HEK293T (cell line): Measurements from ENCODE around the gene TTC32.

Source experiments
- CTCF ChIA-PET: fragments of 350-600 bp; formaldehyde crosslinking; extraction: SDS; loops from one replicate; lab custom pipeline; 2021; ENCODE audit warnings: antibody characterized with exemption, inconsistent platforms; lab: Yijun Ruan, JAX
- POLR2A ChIA-PET: fragments of 350-600 bp; formaldehyde crosslinking; extraction: SDS; loops from one replicate; lab custom pipeline; 2020; ENCODE audit warnings: antibody characterized with exemption, inconsistent platforms; lab: Yijun Ruan, JAX
- DNase-seq: peaks from one replicate; pipeline ENCODE4 v3.0.0; 2012; ENCODE audit warnings: mixed read lengths; ENCODE audit errors: extremely low spot score
- ARNT ChIP-seq: fragments of 450-650 bp; IDR thresholded peaks from 2 replicates; pipeline ENCODE4 v1.6.1; 2017; ENCODE audit warnings: mild to moderate bottlenecking
- BHLHE40 ChIP-seq: fragments of 450-650 bp; IDR thresholded peaks from 2 replicates; pipeline ENCODE4 v1.6.1; 2016; ENCODE audit warnings: mild to moderate bottlenecking, moderate library complexity, borderline replicate concordance
- CTBP1 ChIP-seq: fragments of 450-650 bp; IDR thresholded peaks from 2 replicates; pipeline ENCODE4 v1.6.1; 2016; ENCODE audit warnings: borderline replicate concordance
- ELF4 ChIP-seq: fragments of 450-650 bp; IDR thresholded peaks from 2 replicates; pipeline ENCODE4 v1.6.1; 2017; ENCODE audit warnings: antibody characterized with exemption
- FOXA1 ChIP-seq: fragments of 450-650 bp; IDR thresholded peaks from 2 replicates; pipeline ENCODE4 v1.6.1; 2016; ENCODE audit warnings: mild to moderate bottlenecking
- FOXK2 ChIP-seq: fragments of 450-650 bp; IDR thresholded peaks from 2 replicates; pipeline ENCODE4 v1.6.1; 2016; ENCODE audit warnings: mild to moderate bottlenecking
- FOXM1 ChIP-seq: fragments of 450-650 bp; IDR thresholded peaks from 2 replicates; pipeline ENCODE4 v1.6.1; 2017; ENCODE audit warnings: mild to moderate bottlenecking, borderline replicate concordance
- HDGF ChIP-seq: fragments of 450-650 bp; IDR thresholded peaks from 2 replicates; pipeline ENCODE4 v1.6.1; 2017; ENCODE audit warnings: antibody characterized with exemption, borderline replicate concordance
- L3MBTL2 ChIP-seq: fragments of 450-650 bp; conservative IDR thresholded peaks from 2 replicates; pipeline ENCODE4 v1.6.1; 2016; ENCODE audit warnings: mild to moderate bottlenecking
- LEF1 ChIP-seq: fragments of 450-650 bp; IDR thresholded peaks from 2 replicates; pipeline ENCODE4 v1.6.1; 2017; ENCODE audit warnings: mild to moderate bottlenecking, borderline replicate concordance
- NFRKB ChIP-seq: fragments of 450-650 bp; IDR thresholded peaks from 2 replicates; pipeline ENCODE4 v1.6.1; 2016; ENCODE audit warnings: mild to moderate bottlenecking, moderate library complexity
- PKNOX1 ChIP-seq: fragments of 450-650 bp; IDR thresholded peaks from 2 replicates; pipeline ENCODE4 v1.6.1; 2016
- SP1 ChIP-seq: fragments of 450-650 bp; IDR thresholded peaks from 2 replicates; pipeline ENCODE4 v1.6.1; 2017
- SUZ12 ChIP-seq: fragments of 450-650 bp; IDR thresholded peaks from 2 replicates; pipeline ENCODE4 v1.6.1; 2016; ENCODE audit warnings: mild to moderate bottlenecking
- TARDBP ChIP-seq: fragments of 450-650 bp; IDR thresholded peaks from 2 replicates; pipeline ENCODE4 v1.6.1; 2016
- ZNF384 ChIP-seq: fragments of 450-650 bp; IDR thresholded peaks from 2 replicates; pipeline ENCODE4 v1.6.1; 2016

TTC32 gene

DNA sequence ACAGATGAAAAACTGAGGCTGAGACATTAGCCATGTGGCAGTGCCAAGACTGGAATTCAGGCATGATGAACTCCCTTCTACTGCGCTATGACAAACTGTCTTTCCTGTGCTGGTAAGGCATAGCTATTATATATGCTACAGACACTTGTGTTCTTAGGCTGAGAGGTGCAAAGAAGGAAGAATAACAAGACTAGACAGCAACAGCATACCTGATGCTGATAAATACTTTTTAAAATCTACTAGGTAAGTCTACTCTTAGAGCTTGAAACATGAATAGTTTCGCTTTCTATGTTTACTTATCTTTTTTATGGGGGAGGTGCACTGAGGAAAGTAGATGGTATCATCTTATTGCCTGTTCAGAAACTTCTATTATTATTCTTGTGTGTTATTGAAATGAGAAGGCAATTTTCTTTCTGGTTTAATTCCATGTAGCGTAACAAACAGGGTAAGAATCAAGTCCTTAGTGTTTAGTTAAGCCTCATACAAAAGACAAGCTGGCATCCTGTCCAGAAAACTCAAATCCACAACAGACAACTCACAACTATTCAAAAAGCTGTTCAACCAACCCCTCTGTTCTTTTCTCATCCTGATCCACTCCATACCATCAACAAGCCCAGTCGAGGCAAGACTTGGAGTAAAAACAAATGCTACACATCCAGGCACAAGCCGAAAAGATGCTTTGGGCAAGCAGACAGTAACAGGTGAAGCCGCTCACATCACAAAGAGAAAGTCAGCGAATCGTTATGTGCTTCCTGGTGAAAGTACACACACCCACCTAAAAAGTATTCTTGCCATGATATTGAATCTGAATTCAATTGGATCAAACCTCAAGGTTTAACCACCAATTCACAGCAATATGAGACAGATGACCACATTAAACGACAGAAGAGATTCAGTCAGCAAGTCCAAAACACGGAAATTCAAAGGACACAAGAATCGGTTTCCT lies 1.5 kb downstream of the TTC32 start:
- DNase-seq, result no peak
- no peak for TF ChIP-seq LEF1
- TF ChIP-seq CTBP1, result no peak
- TF ChIP-seq SP1, result no peak
- no peak for TF ChIP-seq ZNF384
- TF ChIP-seq ELF4, result no peak
- no peak for TF ChIP-seq FOXK2
- TF ChIP-seq BHLHE40, result no peak
- no peak for TF ChIP-seq SUZ12
- TF ChIP-seq L3MBTL2, result no peak
- ChIA-PET POLR2A (interaction anchor here (0.6 to 1.8 kb wide), 4 partner anchors 14 to 546 kb away, joined by 4 to 5 read pairs (median 4); partner anchors contain the start of genes RHOB and WDR35), CTCF (no interaction called here)

DNA sequence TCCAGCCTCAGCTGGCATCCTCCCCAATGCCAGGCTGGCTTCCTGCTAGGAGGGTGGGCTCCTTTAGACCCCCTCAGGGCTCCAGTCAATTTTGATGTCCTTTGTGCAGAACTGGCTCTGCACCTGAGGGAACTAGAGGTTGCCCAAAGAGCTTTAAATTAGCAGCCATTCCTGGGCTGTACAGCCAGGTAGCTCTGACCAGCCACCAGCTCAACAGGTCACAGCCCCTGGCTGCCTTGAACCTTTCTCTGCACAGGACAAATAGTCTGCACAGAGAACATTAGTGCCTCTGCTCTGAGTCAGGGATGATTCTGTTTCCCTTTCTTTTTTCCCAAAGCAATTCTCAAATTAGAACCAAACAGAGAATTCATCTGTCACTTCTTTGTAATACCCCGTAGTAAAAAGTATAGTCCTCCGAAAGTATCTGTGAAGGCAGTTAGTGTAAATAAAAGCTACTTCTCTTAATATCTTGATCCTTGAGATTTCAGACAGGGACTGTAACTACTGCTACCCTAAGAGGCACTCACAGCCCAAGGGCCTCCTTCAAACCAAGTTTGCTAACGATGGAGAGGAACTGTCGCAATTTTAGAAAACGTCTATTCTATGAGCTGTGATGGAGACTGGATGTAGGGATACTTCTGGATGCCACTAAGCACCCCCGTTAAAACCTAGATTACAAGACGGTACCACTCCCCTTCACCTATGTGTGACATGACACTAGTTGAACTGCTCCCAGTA lies 3.0 kb downstream of the TTC32 start:
- no peak for DNase-seq

GRCh38 chr2:19897623-19898245 lies 4.0 kb downstream of the TTC32 start:
- ChIA-PET CTCF (no interaction called here), POLR2A (no interaction called here)
- no peak for DNase-seq
- TF ChIP-seq ZNF384 (no peak), PKNOX1 (no peak), SUZ12 (no peak), FOXA1 (no peak), HDGF (no peak)

More for the DNA sequence above, 3.0 kb downstream of the TTC32 start:
- TF ChIP-seq ZNF384 (no peak), CTBP1 (no peak), BHLHE40 (no peak), FOXA1 (no peak), LEF1 (no peak), ELF4 (no peak), FOXK2 (no peak), PKNOX1 (no peak), SP1 (no peak), L3MBTL2 (no peak), TARDBP (no peak), ARNT (no peak), FOXM1 (no peak), NFRKB (no peak), SUZ12 (no peak), HDGF (no peak)
- POLR2A ChIA-PET, result interaction anchor here (1.0 kb wide), 1 partner anchor 13 kb away, joined by 3 read pairs; no protein-coding TSS in a partner anchor
- CTCF ChIA-PET, result no interaction called here

DNA sequence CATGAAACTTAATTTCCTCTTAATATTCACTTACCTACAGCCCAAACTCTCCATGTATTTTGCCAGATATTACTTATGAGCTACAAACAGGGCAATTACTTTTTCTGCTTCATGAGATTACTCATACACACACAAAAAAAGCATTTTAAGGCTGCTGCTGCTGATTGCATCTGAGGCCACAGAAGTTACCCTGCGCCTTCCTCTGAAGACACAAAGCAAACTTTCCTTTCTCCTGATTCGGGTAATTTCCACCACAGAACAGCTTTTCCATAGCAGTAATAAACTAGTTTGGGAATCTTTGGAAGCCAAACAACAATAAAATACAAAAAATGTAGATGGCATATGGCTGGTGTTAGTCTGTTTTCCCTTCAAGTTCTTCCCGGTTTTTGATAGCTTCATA lies 6.2 kb downstream of the TTC32 start:
- no peak for TF ChIP-seq LEF1
- TF ChIP-seq L3MBTL2, result no peak
- TF ChIP-seq BHLHE40, result no peak
- TF ChIP-seq FOXA1, result no peak
- TF ChIP-seq TARDBP, result no peak
- TF ChIP-seq ELF4, result no peak
- TF ChIP-seq PKNOX1, result no peak
- TF ChIP-seq CTBP1, result no peak
- CTCF ChIA-PET, result no interaction called here
- DNase-seq, result no peak
- POLR2A ChIA-PET, result no interaction called here

GRCh38 chr2:19894134-19894792 lies 7.5 kb downstream of the TTC32 start:
- no peak for DNase-seq
- TF ChIP-seq PKNOX1 (peak; percentile 62; the same call in 1 of the 2 replicates), SUZ12 (no peak), FOXK2 (no peak)
- POLR2A ChIA-PET, result no interaction called here
- CTCF ChIA-PET, result interaction anchor here (0.6 kb wide), 1 partner anchor 863 kb away, joined by 3 read pairs; no protein-coding TSS in a partner anchor
